GM19025 (cell line): Measurements from ENCODE around the gene PDIA6.

Source experiments
- ATAC-seq: cut with Tn5 transposase; IDR thresholded peaks from one replicate; pipeline ENCODE4 v1.9.1; 2021; ENCODE audit warnings: mild to moderate bottlenecking, low read depth, moderate library complexity; ENCODE audit not compliant: unreplicated experiment

The PDIA6 gene

GRCh38 chr2:10765914-10766313 is 46.7 kb downstream of the PDIA6 start:
- no peak for ATAC-seq

GRCh38 chr2:10765461-10765860 is 47.1 kb downstream of the PDIA6 start:
- no peak for ATAC-seq

GRCh38 chr2:10764896-10765295 is 47.7 kb downstream of the PDIA6 start:
- no peak for ATAC-seq

- ATAC-seq, result no peak
Observed at GRCh38 chr2:10764096-10764785, 48.3 kb downstream of the PDIA6 start.

GRCh38 chr2:10763461-10763800 is 49.2 kb downstream of the PDIA6 start:
- no peak for ATAC-seq

GRCh38 chr2:10762651-10763460 is 49.7 kb downstream of the PDIA6 start:
- no peak for ATAC-seq

GRCh38 chr2:10761591-10761990 is 51.0 kb downstream of the PDIA6 start:
- ATAC-seq, result no peak

GRCh38 chr2:10760794-10761504 is 51.6 kb downstream of the PDIA6 start:
- no peak for ATAC-seq

- no peak for ATAC-seq
Observed at GRCh38 chr2:10759151-10759714, 53.4 kb downstream of the PDIA6 start.

- ATAC-seq, result no peak
Observed at GRCh38 chr2:10757814-10758286, 54.7 kb downstream of the PDIA6 start.

GRCh38 chr2:10755621-10756020 is 57.0 kb downstream of the PDIA6 start:
- ATAC-seq, result no peak

- ATAC-seq, result no peak
Observed at GRCh38 chr2:10753876-10754275, 58.7 kb downstream of the PDIA6 start.

GRCh38 chr2:10753156-10753555 is 59.4 kb downstream of the PDIA6 start:
- ATAC-seq, result no peak

GRCh38 chr2:10752236-10752635 is 60.3 kb downstream of the PDIA6 start:
- ATAC-seq, result no peak

- no peak for ATAC-seq
Observed at GRCh38 chr2:10750610-10751009, 62.0 kb downstream of the PDIA6 start.

GRCh38 chr2:10742666-10743065 is 69.9 kb downstream of the PDIA6 start:
- no peak for ATAC-seq

GRCh38 chr2:10741139-10741538 is 71.4 kb downstream of the PDIA6 start:
- ATAC-seq, result no peak

GRCh38 chr2:10740226-10740625 is 72.4 kb downstream of the PDIA6 start:
- no peak for ATAC-seq

GRCh38 chr2:10738192-10738591 is 74.4 kb downstream of the PDIA6 start:
- ATAC-seq, result no peak

- ATAC-seq, result no peak
Observed at GRCh38 chr2:10733980-10734379, 78.6 kb downstream of the PDIA6 start.

GRCh38 chr2:10733566-10733925 is 79.0 kb downstream of the PDIA6 start:
- no peak for ATAC-seq
